Stimulated activated CD4-positive, alpha-beta T cell treated with anti-CD3 and anti-CD28 coated beads, Interleukin-4, amount 100 ng/mL, for 4 hours (primary cell): ENCODE results near the gene RIPPLY3.

Source experiments
- DNase-seq, 2 experiments: peaks; one replicate each; pipeline ENCODE4 v3.0.0-alpha.2; 2020

Gene RIPPLY3

GRCh38 chr21:37006486-37007291 is at the start of gene RIPPLY3:
TSS of gene RIPPLY3 (plus strand) at chr21:37006702. CDS start at chr21:37006773, 71 bp downstream.
- DNase-seq = peak in 1 of 2 experiments; percentile 9

- DNase-seq = no peak
Observed at GRCh38 chr21:36959020-36959835, 47.3 kb upstream of the RIPPLY3 start.

- no peak for DNase-seq
Observed at GRCh38 chr21:36960676-36961284, 45.7 kb upstream of the RIPPLY3 start.

- DNase-seq = no peak
Observed at GRCh38 chr21:36962098-36962780, 44.3 kb upstream of the RIPPLY3 start.

GRCh38 chr21:36964398-36964797 is 42.1 kb upstream of the RIPPLY3 start:
- DNase-seq = no peak

GRCh38 chr21:36964827-36965719 is 41.4 kb upstream of the RIPPLY3 start:
- DNase-seq = no peak

- no peak for DNase-seq
Observed at GRCh38 chr21:36965720-36966065, 40.8 kb upstream of the RIPPLY3 start.

- peak; percentile 72 to 79 for DNase-seq
Observed at GRCh38 chr21:36966066-36966820, 40.3 kb upstream of the RIPPLY3 start, which contains the start of gene HLCS. TSS of gene HLCS (minus strand) at chr21:36966669. CDS start at chr21:36966638, 31 bp downstream.

- no peak for DNase-seq
Observed at GRCh38 chr21:36966821-36967768, 39.4 kb upstream of the RIPPLY3 start.

- DNase-seq = no peak
Observed at GRCh38 chr21:36968414-36968813, 38.1 kb upstream of the RIPPLY3 start.

GRCh38 chr21:36968976-36969375 is 37.5 kb upstream of the RIPPLY3 start:
- no peak for DNase-seq

- DNase-seq = no peak
Observed at GRCh38 chr21:36973986-36974850, 32.3 kb upstream of the RIPPLY3 start.

GRCh38 chr21:36974851-36975192 is 31.7 kb upstream of the RIPPLY3 start:
- no peak for DNase-seq

GRCh38 chr21:36976228-36976861 is 30.2 kb upstream of the RIPPLY3 start:
- DNase-seq = no peak

GRCh38 chr21:36976882-36977651 is 29.4 kb upstream of the RIPPLY3 start:
- DNase-seq = peak in 1 of 2 experiments; percentile 45

- no peak for DNase-seq
Observed at GRCh38 chr21:36980280-36981048, 26.0 kb upstream of the RIPPLY3 start.

- no peak for DNase-seq
Observed at GRCh38 chr21:36981049-36981391, 25.5 kb upstream of the RIPPLY3 start.
